Measurements from ENCODE around the gene SON. TPM values are rescaled to one million over a fixed set of nuclear protein-coding genes. Genes with fewer than 3 reads are reported as not detected.
"Not testable (repeated sequence)": the region's sequence is repeated elsewhere in the genome, so short reads cannot be mapped to it uniquely, and the experiment has no call there.

The SON gene
- total RNA-seq, 1 donor from 2014 or later = 220 TPM

GRCh38 chr21:33505833-33506232, 37.0 kb upstream of the SON start:
- no peak for DNase-seq (ENCODE audit: low spot score)
- H3K36me3 Mint-ChIP-seq (ENCODE audit: low read depth) = peaks cover 32% of the 10 kb centered on the region
- no peak for TF ChIP-seq CTCF (IDR thresholded peaks at IDR 0.05)
- peaks cover 3% of the 10 kb centered on the region for H3K9me3 Mint-ChIP-seq (ENCODE audit: low read depth)
- no peaks in the 10 kb centered on the region for H3K27me3 Mint-ChIP-seq (ENCODE audit: low read depth)
- H3K4me3 Mint-ChIP-seq (ENCODE audit: unreplicated experiment) = no peak overlapping the region
- H3K27ac Mint-ChIP-seq (ENCODE audit: unreplicated experiment) = no peak overlapping the region
- no peaks in the 10 kb centered on the region for H3K4me1 Mint-ChIP-seq (ENCODE audit: low read depth)

- not testable (repeated sequence) for H3K27me3 Mint-ChIP-seq (ENCODE audit: low read depth); H3K4me1 Mint-ChIP-seq (ENCODE audit: low read depth); DNase-seq (ENCODE audit: low spot score); H3K9me3 Mint-ChIP-seq (ENCODE audit: low read depth); H3K27ac Mint-ChIP-seq (ENCODE audit: unreplicated experiment); H3K4me3 Mint-ChIP-seq (ENCODE audit: unreplicated experiment)
- peaks cover 42% of the 10 kb centered on the region for H3K36me3 Mint-ChIP-seq (ENCODE audit: low read depth)
Measured at GRCh38 chr21:33507003-33507402, 35.8 kb upstream of the SON start.

- no peak for TF ChIP-seq CTCF (IDR thresholded peaks at IDR 0.05)
- Mint-ChIP-seq H3K36me3 (ENCODE audit: low read depth) (peaks cover 38% of the 10 kb centered on the region), H3K9me3 (ENCODE audit: low read depth) (peaks cover 3% of the 10 kb centered on the region), H3K27me3 (ENCODE audit: low read depth) (no peaks in the 10 kb centered on the region), H3K27ac (ENCODE audit: unreplicated experiment) (no peak overlapping the region), H3K4me1 (ENCODE audit: low read depth) (no peaks in the 10 kb centered on the region), H3K4me3 (ENCODE audit: unreplicated experiment) (no peak overlapping the region)
- no peak for DNase-seq (ENCODE audit: low spot score)
Measured at GRCh38 chr21:33510826-33511225, 32.0 kb upstream of the SON start.

- H3K4me1 Mint-ChIP-seq (ENCODE audit: low read depth) = no peaks in the 10 kb centered on the region
- peaks cover 43% of the 10 kb centered on the region for H3K36me3 Mint-ChIP-seq (ENCODE audit: low read depth)
- no peak for DNase-seq (ENCODE audit: low spot score)
- peaks cover 3% of the 10 kb centered on the region for H3K9me3 Mint-ChIP-seq (ENCODE audit: low read depth)
- H3K27ac Mint-ChIP-seq (ENCODE audit: unreplicated experiment) = no peak overlapping the region
- H3K4me3 Mint-ChIP-seq (ENCODE audit: unreplicated experiment) = no peak overlapping the region
- H3K27me3 Mint-ChIP-seq (ENCODE audit: low read depth) = no peaks in the 10 kb centered on the region
- no peak for TF ChIP-seq CTCF (IDR thresholded peaks at IDR 0.05)
Measured at GRCh38 chr21:33511639-33512038, 31.2 kb upstream of the SON start.

- DNase-seq (ENCODE audit: low spot score) = no peak
- no peaks in the 10 kb centered on the region for H3K4me1 Mint-ChIP-seq (ENCODE audit: low read depth)
- no peak overlapping the region for H3K4me3 Mint-ChIP-seq (ENCODE audit: unreplicated experiment)
- no peaks in the 10 kb centered on the region for H3K27me3 Mint-ChIP-seq (ENCODE audit: low read depth)
- peaks cover 45% of the 10 kb centered on the region for H3K36me3 Mint-ChIP-seq (ENCODE audit: low read depth)
- no peaks in the 10 kb centered on the region for H3K9me3 Mint-ChIP-seq (ENCODE audit: low read depth)
- TF ChIP-seq CTCF (IDR thresholded peaks at IDR 0.05) = no peak
- H3K27ac Mint-ChIP-seq (ENCODE audit: unreplicated experiment) = no peak overlapping the region
Measured at GRCh38 chr21:33512481-33512880, 30.4 kb upstream of the SON start.

- H3K27ac Mint-ChIP-seq (ENCODE audit: unreplicated experiment) = no peak overlapping the region
- H3K27me3 Mint-ChIP-seq (ENCODE audit: low read depth) = no peaks in the 10 kb centered on the region
- H3K4me3 Mint-ChIP-seq (ENCODE audit: unreplicated experiment) = no peak overlapping the region
- peaks cover 48% of the 10 kb centered on the region for H3K36me3 Mint-ChIP-seq (ENCODE audit: low read depth)
- no peaks in the 10 kb centered on the region for H3K4me1 Mint-ChIP-seq (ENCODE audit: low read depth)
- no peak for DNase-seq (ENCODE audit: low spot score)
- H3K9me3 Mint-ChIP-seq (ENCODE audit: low read depth) = no peaks in the 10 kb centered on the region
- no peak for TF ChIP-seq CTCF (IDR thresholded peaks at IDR 0.05)
Measured at GRCh38 chr21:33514229-33514628, 28.6 kb upstream of the SON start.
